Trophoblast cell (in vitro differentiated cells and primary cell): ENCODE measurements around the gene LCN15.

Experiments used
- DNase-seq, 2 donors: peaks; one replicate each; pipeline ENCODE4 v3.0.0-alpha.2; 2016
- H2AFZ ChIP-seq: 2 replicates; pipeline ENCODE4 v1.6.1; 2013; ENCODE audit warnings: low read length, moderate library complexity, mild to moderate bottlenecking; ENCODE audit not compliant: insufficient read depth, poor library complexity
- H2AK5ac ChIP-seq: 2 replicates; pipeline ENCODE4 v1.6.1; 2013; ENCODE audit warnings: mild to moderate bottlenecking, low read length
- H2BK120ac ChIP-seq: 2 replicates; pipeline ENCODE4 v1.6.1; 2013; ENCODE audit warnings: low read length, mild to moderate bottlenecking, moderate library complexity; ENCODE audit not compliant: insufficient read depth, poor library complexity
- H2BK12ac ChIP-seq: 2 replicates; pipeline ENCODE4 v1.6.1; 2013; ENCODE audit warnings: mild to moderate bottlenecking, low read length, moderate library complexity
- H2BK5ac ChIP-seq: 2 replicates; pipeline ENCODE4 v1.6.1; 2013; ENCODE audit warnings: low read length, low read depth, moderate library complexity, mild to moderate bottlenecking; ENCODE audit not compliant: poor library complexity
- H3K14ac ChIP-seq: 2 replicates; pipeline ENCODE4 v1.6.1; 2013; ENCODE audit warnings: mild to moderate bottlenecking, low read length
- H3K18ac ChIP-seq: 2 replicates; pipeline ENCODE4 v1.6.1; 2013; ENCODE audit warnings: mild to moderate bottlenecking, low read length
- H3K23ac ChIP-seq: 2 replicates; pipeline ENCODE4 v1.6.1; 2013; ENCODE audit warnings: low read length
- H3K27ac ChIP-seq: 2 replicates; pipeline ENCODE4 v1.5.1; 2013; ENCODE audit warnings: low read depth, mild to moderate bottlenecking, inconsistent platforms, low read length, moderate library complexity
- H3K27me3 ChIP-seq: 2 replicates; pipeline ENCODE4 v1.6.1; 2013; ENCODE audit warnings: inconsistent platforms, mild to moderate bottlenecking, low read length, moderate library complexity; ENCODE audit not compliant: insufficient read depth
- H3K36me3 ChIP-seq, 2 experiments: 1 replicate in 1 of 2; 2 replicates in 1 of 2; pipeline ENCODE4 v1.6.1; 2013; ENCODE audit warnings: low read length in 2 of 2, mild to moderate bottlenecking in 2 of 2, moderate library complexity in 1 of 2; ENCODE audit not compliant: insufficient read depth in 2 of 2, control insufficient read depth in 1 of 2
- H3K4ac ChIP-seq: 2 replicates; pipeline ENCODE4 v1.6.1; 2013; ENCODE audit warnings: low read depth, mild to moderate bottlenecking, low read length, moderate library complexity
- H3K4me1 ChIP-seq, 2 experiments: 1 replicate in 1 of 2; 2 replicates in 1 of 2; pipeline ENCODE4 v1.6.1; 2013; ENCODE audit warnings: low read length in 2 of 2, mild to moderate bottlenecking in 2 of 2, moderate library complexity in 1 of 2; ENCODE audit not compliant: insufficient read depth in 2 of 2, control insufficient read depth in 1 of 2
- H3K4me2 ChIP-seq: 2 replicates; pipeline ENCODE4 v1.6.1; 2013; ENCODE audit warnings: inconsistent platforms, mild to moderate bottlenecking, low read length, moderate library complexity
- H3K4me3 ChIP-seq: 2 replicates; pipeline ENCODE4 v1.5.1; 2013; ENCODE audit warnings: mild to moderate bottlenecking, low read depth, low read length, inconsistent platforms
- H3K79me1 ChIP-seq: one replicate; pipeline ENCODE4 v1.6.1; 2013; ENCODE audit warnings: low read length
- H3K79me2 ChIP-seq: 2 replicates; pipeline ENCODE4 v1.6.1; 2013; ENCODE audit warnings: low read length, mild to moderate bottlenecking; ENCODE audit not compliant: control insufficient read depth, insufficient read depth, poor library complexity
- H3K9ac ChIP-seq: 2 replicates; pipeline ENCODE4 v1.6.1; 2013; ENCODE audit warnings: mild to moderate bottlenecking, low read length
- H3K9me3 ChIP-seq: 2 replicates; pipeline ENCODE4 v1.6.1; 2013; ENCODE audit warnings: low read depth, mild to moderate bottlenecking, control low read depth, inconsistent platforms, low read length; ENCODE audit not compliant: insufficient read depth
- H4K12ac ChIP-seq: 2 replicates; pipeline ENCODE4 v1.6.1; 2013; ENCODE audit warnings: low read depth, mild to moderate bottlenecking, low read length, moderate library complexity
- H4K8ac ChIP-seq: 2 replicates; pipeline ENCODE4 v1.6.1; 2013; ENCODE audit warnings: low read depth, mild to moderate bottlenecking, low read length, moderate library complexity
- H4K91ac ChIP-seq: one replicate; pipeline ENCODE4 v1.6.1; 2013; ENCODE audit warnings: low read depth, mild to moderate bottlenecking, low read length, moderate library complexity
- WGBS: extraction: QIAGEN DNeasy Blood & Tissue Kit; methylation state at CpG from one replicate; pipeline ENCODE4 v1.1.7; 2013; ENCODE audit warnings: missing lambda C conversion rate; ENCODE audit not compliant: insufficient read length, insufficient coverage; ENCODE audit errors: extremely low coverage; 5-methylcytosine and 5-hydroxymethylcytosine counted together

Gene LCN15

DNA sequence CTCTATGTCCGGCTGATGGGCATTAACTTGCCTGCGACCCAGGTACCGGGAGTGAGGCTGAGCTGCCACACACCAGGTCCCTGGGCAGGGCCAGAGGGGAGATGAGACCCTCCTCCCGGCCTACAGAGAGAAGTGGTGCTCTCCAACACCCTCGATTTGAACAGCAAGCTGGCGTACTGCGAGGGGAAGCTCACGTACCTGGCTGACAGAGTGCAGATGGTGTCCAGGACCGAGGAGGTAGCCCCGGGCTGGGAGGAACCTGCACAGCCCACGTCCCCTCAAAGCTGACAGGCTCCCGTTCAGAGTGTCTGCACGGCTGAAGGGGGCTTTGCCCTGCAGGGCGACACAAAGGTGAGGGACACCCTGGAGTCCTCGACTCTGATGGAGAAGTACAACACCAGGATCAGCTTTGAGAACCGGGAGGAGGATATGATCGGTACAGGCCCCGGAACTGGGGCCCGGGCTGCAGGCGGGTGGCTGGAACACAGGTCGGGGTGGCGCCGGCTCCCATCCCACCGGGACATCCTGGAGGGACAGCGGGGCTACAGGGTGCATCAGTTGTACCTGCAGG lies 42.4 kb upstream of the LCN15 start:
- Histone ChIP-seq H2BK120ac (no peak overlapping the region), H2BK12ac (no peak overlapping the region), H4K8ac (peak overlapping the region; percentile 89), H4K91ac (peak overlapping the region; percentile 80), H3K27ac (no peak overlapping the region), H2AFZ (no peak overlapping the region), H3K4ac (peak overlapping the region; percentile 24), H3K9ac (peak overlapping the region; percentile 36), H3K4me1 (peaks cover 9 to 17% of the 10 kb centered on the region in 2 experiments), H3K27me3 (no peaks in the 10 kb centered on the region), H3K4me2 (peak overlapping the region; percentile 68), H3K36me3 (peaks cover 16 to 27% of the 10 kb centered on the region in 2 experiments), H3K23ac (no peak overlapping the region), H3K79me2 (peaks cover 17% of the 10 kb centered on the region), H2AK5ac (peak overlapping the region; percentile 14), H3K18ac (peak overlapping the region; percentile 62), H3K4me3 (no peak overlapping the region), H4K12ac (peak overlapping the region; percentile 83), H3K9me3 (no peaks in the 10 kb centered on the region), H2BK5ac (peak overlapping the region; percentile 22), H3K79me1 (peaks cover 17% of the 10 kb centered on the region), H3K14ac (peak overlapping the region; percentile 54)
- WGBS: no CpG with 5 or more reads among the region's 25 CpGs
- DNase-seq: no peak

DNA sequence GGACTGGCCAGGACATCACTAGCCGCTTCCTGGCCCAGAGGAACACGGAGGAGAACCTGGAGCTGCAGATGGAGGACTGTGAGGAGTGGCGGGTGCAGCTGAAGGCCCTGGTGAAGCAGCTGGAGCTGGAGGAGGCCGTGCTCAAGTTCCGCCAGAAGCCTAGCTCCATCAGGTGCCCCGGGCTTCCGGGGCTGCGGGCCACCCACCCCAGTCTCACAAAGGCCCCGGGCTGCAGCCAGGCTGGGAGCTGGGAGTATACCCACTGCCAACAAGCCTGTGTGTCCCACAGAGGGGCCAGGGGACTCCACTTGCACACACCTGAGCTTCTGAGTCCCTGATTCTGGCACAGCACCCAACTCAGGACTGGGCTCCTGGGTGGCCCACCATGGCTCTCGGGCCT lies 41.7 kb upstream of the LCN15 start:
- H2BK12ac ChIP-seq: no peak overlapping the region
- H3K14ac ChIP-seq: no peak overlapping the region
- no peak overlapping the region for H4K12ac ChIP-seq
- no peak overlapping the region for H3K4me2 ChIP-seq
- H4K91ac ChIP-seq: no peak overlapping the region
- no peak overlapping the region for H2BK5ac ChIP-seq
- no CpG with 5 or more reads among the region's 10 CpGs for WGBS
- H3K27me3 ChIP-seq: no peaks in the 10 kb centered on the region
- no peak overlapping the region for H2BK120ac ChIP-seq
- H3K79me2 ChIP-seq: peaks cover 17% of the 10 kb centered on the region
- no peak overlapping the region for H3K23ac ChIP-seq
- H3K9ac ChIP-seq: no peak overlapping the region
- H3K4ac ChIP-seq: no peak overlapping the region
- no peak overlapping the region for H4K8ac ChIP-seq
- H3K79me1 ChIP-seq: peaks cover 17% of the 10 kb centered on the region
- no peak for DNase-seq
- no peak overlapping the region for H3K27ac ChIP-seq
- H3K4me1 ChIP-seq: peaks cover 12 to 17% of the 10 kb centered on the region in 2 experiments
- H3K4me3 ChIP-seq: no peak overlapping the region
- H3K9me3 ChIP-seq: no peaks in the 10 kb centered on the region
- H2AFZ ChIP-seq: no peak overlapping the region
- H3K36me3 ChIP-seq: peaks cover 13 to 24% of the 10 kb centered on the region in 2 experiments
- H3K18ac ChIP-seq: no peak overlapping the region
- H2AK5ac ChIP-seq: no peak overlapping the region

DNA sequence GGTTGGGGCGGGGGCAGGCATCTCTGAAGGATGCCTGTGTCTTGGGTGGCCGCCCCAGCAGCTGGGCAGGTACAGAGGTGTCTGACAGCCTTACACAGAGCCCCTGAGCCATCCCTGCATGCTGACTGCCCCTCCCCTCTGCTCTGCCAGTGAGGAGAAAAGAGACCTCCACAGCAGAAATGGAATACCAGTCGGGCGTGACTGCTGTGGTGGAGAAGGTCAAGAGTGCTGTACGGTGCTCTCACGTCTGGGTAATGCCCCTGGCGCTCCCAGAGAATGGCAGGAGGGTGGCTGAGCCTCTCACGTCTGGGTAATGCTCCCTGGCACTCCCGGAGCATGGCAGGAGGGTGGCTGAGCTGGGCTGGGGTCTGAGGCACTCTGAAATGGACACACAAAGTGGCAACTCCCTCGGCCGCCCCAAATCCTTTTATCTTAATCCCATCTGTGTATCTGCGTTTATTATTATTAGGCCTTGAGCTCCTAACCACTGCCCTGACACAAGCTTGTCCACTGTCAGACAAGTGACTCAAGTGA lies 41.0 kb upstream of the LCN15 start:
- H3K79me1 ChIP-seq: peaks cover 21% of the 10 kb centered on the region
- H3K27ac ChIP-seq: no peak overlapping the region
- no peak overlapping the region for H3K23ac ChIP-seq
- no peak overlapping the region for H2AK5ac ChIP-seq
- H2BK120ac ChIP-seq: no peak overlapping the region
- H4K12ac ChIP-seq: no peak overlapping the region
- peaks cover 17% of the 10 kb centered on the region for H3K79me2 ChIP-seq
- H2BK12ac ChIP-seq: no peak overlapping the region
- no peak overlapping the region for H2BK5ac ChIP-seq
- WGBS: no CpG with 5 or more reads among the region's 12 CpGs
- H4K91ac ChIP-seq: no peak overlapping the region
- no peak overlapping the region for H3K4me3 ChIP-seq
- no peaks in the 10 kb centered on the region for H3K9me3 ChIP-seq
- H4K8ac ChIP-seq: no peak overlapping the region
- H3K4me1 ChIP-seq: peaks cover 15 to 22% of the 10 kb centered on the region in 2 experiments
- no peak overlapping the region for H3K14ac ChIP-seq
- no peak overlapping the region for H2AFZ ChIP-seq
- H3K9ac ChIP-seq: no peak overlapping the region
- DNase-seq: no peak
- no peak overlapping the region for H3K18ac ChIP-seq
- H3K27me3 ChIP-seq: no peaks in the 10 kb centered on the region
- H3K4me2 ChIP-seq: no peak overlapping the region
- H3K36me3 ChIP-seq: peaks cover 12 to 20% of the 10 kb centered on the region in 2 experiments
- no peak overlapping the region for H3K4ac ChIP-seq

GRCh38 chr9:136804509-136805206 lies 40.3 kb upstream of the LCN15 start:
- Histone ChIP-seq H3K27ac (no peak overlapping the region), H3K9ac (no peak overlapping the region), H3K79me1 (peaks cover 22% of the 10 kb centered on the region), H3K27me3 (no peaks in the 10 kb centered on the region), H3K9me3 (no peaks in the 10 kb centered on the region), H3K18ac (no peak overlapping the region), H3K4me3 (no peak overlapping the region), H3K14ac (no peak overlapping the region), H3K4me2 (no peak overlapping the region), H4K8ac (no peak overlapping the region), H3K4me1 (peaks cover 18 to 23% of the 10 kb centered on the region in 2 experiments), H2BK12ac (no peak overlapping the region), H2AK5ac (no peak overlapping the region), H4K12ac (no peak overlapping the region), H3K36me3 (peaks cover 10 to 16% of the 10 kb centered on the region in 2 experiments), H4K91ac (peak overlapping the region; percentile 62), H2AFZ (no peak overlapping the region), H2BK120ac (no peak overlapping the region), H3K79me2 (peaks cover 14% of the 10 kb centered on the region), H2BK5ac (no peak overlapping the region), H3K4ac (no peak overlapping the region), H3K23ac (no peak overlapping the region)
- DNase-seq: peak; percentile 82 to 83
- no CpG with 5 or more reads among the region's 20 CpGs for WGBS
